B cell (primary cell): Measurements from ENCODE around the gene WDR33. TPM values are rescaled to one million over a fixed set of nuclear protein-coding genes. Genes with fewer than 3 reads are reported as not detected.

ENCODE experiments used
- ATAC-seq: fragments of 200-7000 bp; cut with Tn5 transposase; one replicate; pipeline ENCODE4 v1.10.0; 2021; ENCODE audit warnings: low read depth, mild to moderate bottlenecking, moderate number of reproducible peaks, moderate library complexity
- CTCF ChIA-PET: fragments of 350-600 bp; sonication (Branson Sonifier 250); formaldehyde crosslinking; loops from one replicate; lab custom pipeline; 2021; ENCODE audit warnings: antibody characterized with exemption, inconsistent platforms; lab: Charles Lee
- POLR2A ChIA-PET: fragments of 350-600 bp; sonication (Branson Sonifier 250); formaldehyde crosslinking; loops from one replicate; lab custom pipeline; 2021; ENCODE audit warnings: antibody characterized with exemption; lab: Charles Lee
- DNase-seq: peaks from one replicate; pipeline ENCODE4 v3.0.0; 2013
- H2AFZ ChIP-seq: 2 replicates; pipeline ENCODE4 v1.6.1; 2012; ENCODE audit warnings: mild to moderate bottlenecking, low read depth, low read length; ENCODE audit not compliant: insufficient read depth, poor library complexity, severe bottlenecking
- H3K27ac ChIP-seq, 2 donors: 1 replicate in 1 of 2; 2 replicates in 1 of 2; pipeline ENCODE4 v1.5.1; 2012 to 2013; ENCODE audit warnings: low read length in 2 of 2, mild to moderate bottlenecking in 2 of 2, moderate library complexity in 1 of 2
- H3K27me3 ChIP-seq, 4 experiments: fragments of 200-600 bp in 1 of 4; sonication (generic) in 1 of 4; replicated peaks in 1 of 4; 1 replicate in 2 of 4; 2 replicates in 2 of 4; pipeline versions ENCODE4 v1.6.1 to v1.7.0; 2013 to 2016; ENCODE audit warnings: low read length in 3 of 4, mild to moderate bottlenecking in 2 of 4, mixed read lengths in 1 of 4, moderate library complexity in 1 of 4; ENCODE audit not compliant: insufficient read depth in 4 of 4, control insufficient read depth in 3 of 4; ENCODE audit errors: control extremely low read depth in 1 of 4
- H3K36me3 ChIP-seq, 2 experiments: replicated peaks in 1 of 2; 1 replicate in 1 of 2; 2 replicates in 1 of 2; pipeline versions ENCODE4 v1.6.1 to v1.7.1; 2013; ENCODE audit warnings: low read length in 1 of 2; ENCODE audit not compliant: insufficient read depth in 2 of 2, control insufficient read depth in 1 of 2; ENCODE audit errors: control extremely low read depth in 1 of 2, extremely low read depth in 1 of 2
- H3K4me1 ChIP-seq, 2 donors: fragments of 200-600 bp in 1 of 2; sonication (generic) in 1 of 2; 1 replicate in 1 of 2; 2 replicates in 1 of 2; pipeline versions ENCODE4 v1.5.1 to v1.6.1; 2013 to 2017; ENCODE audit warnings: low read length in 2 of 2; ENCODE audit not compliant: control insufficient read depth in 2 of 2, insufficient read depth in 2 of 2
- H3K4me2 ChIP-seq: replicated peaks from 2 replicates; pipeline ENCODE3; 2012; ENCODE audit warnings: mild to moderate bottlenecking, low read depth, low read length; ENCODE audit not compliant: poor library complexity, severe bottlenecking
- H3K4me3 ChIP-seq, 5 experiments: fragments of 200-600 bp in 1 of 5; sonication (generic) in 1 of 5; 1 replicate in 3 of 5; 2 replicates in 2 of 5; pipeline versions ENCODE4 v1.5.1 to v1.7.0; 2011 to 2016; ENCODE audit warnings: low read length in 4 of 5, mild to moderate bottlenecking in 4 of 5, low read depth in 2 of 5, control low read depth in 1 of 5, moderate library complexity in 1 of 5; ENCODE audit not compliant: insufficient read depth in 1 of 5; ENCODE audit errors: control extremely low read depth in 1 of 5, extremely low read depth in 1 of 5
- H3K79me2 ChIP-seq: fragments of 200-600 bp; sonication (generic); one replicate; pipeline ENCODE4 v1.6.0; 2016; ENCODE audit warnings: low read length; ENCODE audit not compliant: control insufficient read depth, insufficient read depth
- H3K9ac ChIP-seq: fragments of 200-600 bp; sonication (generic); 2 replicates; pipeline ENCODE4 v1.6.1; 2017; ENCODE audit warnings: mild to moderate bottlenecking, low read length, moderate library complexity
- H3K9me3 ChIP-seq, 3 donors: one replicate each; pipeline versions ENCODE4 v1.6.1 to v1.7.1; 2013; ENCODE audit warnings: low read length in 2 of 3; ENCODE audit not compliant: control insufficient read depth in 2 of 3, insufficient read depth in 1 of 3; ENCODE audit errors: control extremely low read depth in 1 of 3
- H4K20me1 ChIP-seq: 2 replicates; pipeline ENCODE4 v1.6.0; 2012; ENCODE audit warnings: mild to moderate bottlenecking, low read length; ENCODE audit not compliant: insufficient read depth, control insufficient read depth, poor library complexity, severe bottlenecking
- H3K27ac Mint-ChIP-seq: one replicate; pipeline ENCODE4 v1.8.0; 2021; ENCODE audit warnings: mixed read lengths
- H3K27me3 Mint-ChIP-seq: one replicate; pipeline ENCODE4 v1.8.0; 2021; ENCODE audit warnings: mixed read lengths
- H3K4me1 Mint-ChIP-seq: one replicate; pipeline ENCODE4 v1.8.0; 2021; ENCODE audit warnings: mixed read lengths
- H3K4me3 Mint-ChIP-seq: one replicate; pipeline ENCODE4 v1.8.0; 2021; ENCODE audit warnings: mixed read lengths
- H3K9me3 Mint-ChIP-seq: one replicate; pipeline ENCODE4 v1.8.0; 2022; ENCODE audit warnings: mixed read lengths; ENCODE audit not compliant: insufficient read depth
- EZH2 ChIP-seq: IDR thresholded peaks from 2 replicates; pipeline ENCODE4 v1.6.1; 2012; ENCODE audit warnings: borderline replicate concordance, low read depth, mild to moderate bottlenecking, moderate library complexity, low read length; ENCODE audit not compliant: insufficient read depth, poor library complexity, severe bottlenecking
- WGBS: methylation state at CpG from one replicate; pipeline ENCODE4 v1.1.5; 2013; ENCODE audit warnings: missing lambda C conversion rate; ENCODE audit not compliant: insufficient coverage; 5-methylcytosine and 5-hydroxymethylcytosine counted together
- intact Hi-C: fragments of 100-400 bp; cut with micrococcal nuclease; formaldehyde crosslinking; loops from one replicate; pipeline ENCODE4 v1.10.0; 2022
- polyA plus RNA-seq: library from polyadenylated mRNA; depleted of rRNA; stranded (reverse); fragments of >200 nt; gene quantifications from 2 replicates; pipeline ENCODE4 v1.2.3, GENCODE V29; 2012
- total RNA-seq, 2 donors: library from RNA; stranded (reverse); fragments of 120-200 nt in 1 of 2; gene quantifications; 1 replicate in 1 of 2; 2 replicates in 1 of 2; pipeline versions ENCODE4 v1.2.3 to v1.2.4, GENCODE V29; 2013 to 2022
- TF ChIP-seq, protein P1 (sequence below): fragments of 200-600 bp; IDR thresholded peaks from one replicate; pipeline ENCODE4 v1.8.0; 2022; ENCODE audit warnings: antibody characterized with exemption, mild to moderate bottlenecking

The WDR33 gene
- total and polyA plus RNA-seq, 2 donors (not counting 1 experiment from before 2014, with no cell fraction given) = 17.2 to 101 TPM

- Mint-ChIP-seq H3K4me3 (no peak overlapping the region), H3K4me1 (peaks cover 9% of the 10 kb centered on the region), H3K9me3 (no peaks in the 10 kb centered on the region), H3K27me3 (peaks cover 44% of the 10 kb centered on the region), H3K27ac (no peak overlapping the region)
- DNase-seq (no peak), ATAC-seq (no peak)
- TF ChIP-seq, protein P1, sequence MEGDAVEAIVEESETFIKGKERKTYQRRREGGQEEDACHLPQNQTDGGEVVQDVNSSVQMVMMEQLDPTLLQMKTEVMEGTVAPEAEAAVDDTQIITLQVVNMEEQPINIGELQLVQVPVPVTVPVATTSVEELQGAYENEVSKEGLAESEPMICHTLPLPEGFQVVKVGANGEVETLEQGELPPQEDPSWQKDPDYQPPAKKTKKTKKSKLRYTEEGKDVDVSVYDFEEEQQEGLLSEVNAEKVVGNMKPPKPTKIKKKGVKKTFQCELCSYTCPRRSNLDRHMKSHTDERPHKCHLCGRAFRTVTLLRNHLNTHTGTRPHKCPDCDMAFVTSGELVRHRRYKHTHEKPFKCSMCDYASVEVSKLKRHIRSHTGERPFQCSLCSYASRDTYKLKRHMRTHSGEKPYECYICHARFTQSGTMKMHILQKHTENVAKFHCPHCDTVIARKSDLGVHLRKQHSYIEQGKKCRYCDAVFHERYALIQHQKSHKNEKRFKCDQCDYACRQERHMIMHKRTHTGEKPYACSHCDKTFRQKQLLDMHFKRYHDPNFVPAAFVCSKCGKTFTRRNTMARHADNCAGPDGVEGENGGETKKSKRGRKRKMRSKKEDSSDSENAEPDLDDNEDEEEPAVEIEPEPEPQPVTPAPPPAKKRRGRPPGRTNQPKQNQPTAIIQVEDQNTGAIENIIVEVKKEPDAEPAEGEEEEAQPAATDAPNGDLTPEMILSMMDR = no peak
- no peak for TF ChIP-seq EZH2
- 82% methylated on average over 6 of the region's 6 CpGs for WGBS
- Histone ChIP-seq H3K27me3 (peaks cover 0 to 39% (median 23%) of the 10 kb centered on the region in 4 experiments), H4K20me1 (no peaks in the 10 kb centered on the region), H3K4me2 (peak overlapping the region; percentile 49), H3K9ac (no peak overlapping the region), H2AFZ (no peak overlapping the region), H3K4me3 (no peak overlapping the region), H3K27ac (no peak overlapping the region), H3K9me3 (peaks cover 0 to 20% (median 1%) of the 10 kb centered on the region in 3 donors), H3K4me1 (peaks cover 0 to 10% of the 10 kb centered on the region in 2 donors), H3K36me3 (no peaks in the 10 kb centered on the region), H3K79me2 (no peaks in the 10 kb centered on the region)
- intact Hi-C loops = no loop called here
- POLR2A ChIA-PET = interaction anchor here (0.7 kb wide), 1 partner anchor 88 kb away, joined by 3 read pairs; no protein-coding TSS in a partner anchor
- CTCF ChIA-PET = interaction anchor here (1.2 to 3.3 kb wide), 3 partner anchors 11 to 72 kb away, joined by 3 to 10 read pairs (median 4); no protein-coding TSS in a partner anchor
Measured at GRCh38 chr2:127663566-127664064, 147.4 kb downstream of the WDR33 start.

DNA sequence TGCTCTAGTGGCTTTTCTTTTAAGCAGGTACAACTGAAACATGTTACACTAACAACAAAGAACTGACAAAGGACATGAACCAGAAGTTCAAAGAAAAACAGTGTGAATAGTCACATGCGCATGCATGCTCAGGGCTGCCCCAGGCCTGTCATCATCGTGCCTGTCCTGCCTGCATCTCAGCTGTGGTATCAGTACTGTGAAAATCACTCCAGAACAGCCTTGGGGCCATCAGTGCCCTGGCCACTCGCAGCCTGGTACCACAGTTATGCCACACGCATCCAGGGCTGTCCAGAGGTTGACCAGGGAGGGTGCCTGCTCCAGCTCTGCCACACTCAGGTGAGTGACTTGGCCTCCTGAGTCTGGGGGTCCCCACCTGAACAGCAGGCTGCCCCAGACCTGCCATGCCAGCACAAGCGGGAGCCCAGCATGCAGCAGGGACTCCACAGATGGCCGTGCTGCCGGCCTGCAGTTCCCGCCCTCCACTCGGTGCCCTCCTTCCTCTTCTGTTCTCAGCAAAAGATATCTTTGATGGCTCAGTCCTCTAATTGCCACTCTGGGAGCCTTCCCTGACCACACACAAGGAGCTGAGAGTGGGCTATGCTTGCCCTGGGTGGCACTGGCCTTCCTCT, 147.9 kb downstream of the WDR33 start:
- H2AFZ ChIP-seq = no peak overlapping the region
- no peak overlapping the region for H3K4me2 ChIP-seq
- H3K27ac ChIP-seq = no peak overlapping the region
- intact Hi-C loops = no loop called here
- H3K4me1 ChIP-seq = peaks cover 0 to 10% of the 10 kb centered on the region in 2 donors
- Mint-ChIP-seq H3K4me3 (no peak overlapping the region), H3K9me3 (no peaks in the 10 kb centered on the region), H3K27ac (no peak overlapping the region), H3K4me1 (peaks cover 9% of the 10 kb centered on the region), H3K27me3 (peaks cover 44% of the 10 kb centered on the region)
- H3K4me3 ChIP-seq = no peak overlapping the region
- H3K9me3 ChIP-seq = peaks cover 0 to 20% (median 1%) of the 10 kb centered on the region in 3 donors
- no peaks in the 10 kb centered on the region for H3K79me2 ChIP-seq
- DNase-seq = no peak
- WGBS = 96% methylated on average over 9 of the region's 9 CpGs
- no peaks in the 10 kb centered on the region for H3K36me3 ChIP-seq
- TF ChIP-seq, protein P1 = no peak
- TF ChIP-seq EZH2 = no peak
- peaks cover 0 to 39% (median 23%) of the 10 kb centered on the region in 4 experiments for H3K27me3 ChIP-seq
- ATAC-seq = no peak
- CTCF ChIA-PET = interaction anchor here (1.2 to 1.6 kb wide), 2 partner anchors 11 to 72 kb away, joined by 3 to 4 read pairs; no protein-coding TSS in a partner anchor
- H4K20me1 ChIP-seq = no peaks in the 10 kb centered on the region
- H3K9ac ChIP-seq = no peak overlapping the region
- POLR2A ChIA-PET = interaction anchor here (0.7 kb wide), 1 partner anchor 87 kb away, joined by 3 read pairs; no protein-coding TSS in a partner anchor
